Measurements from ENCODE around the gene ITGB2. TPM values are rescaled to one million over a fixed set of nuclear protein-coding genes. Genes with fewer than 3 reads are reported as not detected.
"Not testable (repeated sequence)": the region's sequence is repeated elsewhere in the genome, so short reads cannot be mapped to it uniquely, and the experiment has no call there.

The ITGB2 gene
- total RNA-seq, 2 experiments from 2014 or later = 242 to 247 TPM

DNA sequence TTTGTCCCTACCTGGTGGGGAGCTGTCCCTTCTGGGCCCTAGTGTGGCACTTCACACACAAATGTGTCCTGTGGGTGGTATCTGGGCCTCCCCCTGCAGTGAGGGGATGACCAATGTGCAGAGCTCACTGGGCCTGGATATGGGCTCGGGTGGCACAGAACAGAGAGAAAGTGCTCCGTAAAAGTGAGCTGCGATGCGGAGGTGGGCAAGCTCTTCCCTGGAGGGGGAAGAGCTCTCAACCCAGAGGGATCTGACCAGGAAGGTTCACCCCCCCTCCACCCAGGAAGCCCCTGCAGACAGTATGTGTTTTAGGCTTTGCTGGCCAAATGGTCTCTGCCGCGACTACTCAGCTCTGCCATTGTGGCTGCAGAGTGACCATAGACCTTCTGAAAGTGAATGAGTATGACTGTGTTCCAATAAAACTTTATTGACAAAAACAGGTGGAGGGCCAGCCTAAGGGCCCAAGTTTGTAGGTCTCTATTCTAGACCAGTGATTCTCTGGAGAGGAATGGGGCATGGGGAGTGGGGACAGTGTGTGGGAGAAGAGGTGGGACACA lies 8.6 kb upstream of the ITGB2 start:
- peak overlapping the region; percentile 35 for H3K4me3 Mint-ChIP-seq
- intact Hi-C loops (cut with micrococcal nuclease) = loop anchor here (5.0 to 10.0 kb wide), 2 partner anchors 112 to 715 kb away; partner anchors contain the start of genes PCBP3 and SUMO3
- peak overlapping the region; percentile 76 for H3K27ac Mint-ChIP-seq
- POLR2A ChIA-PET = interaction anchor here (0.8 to 4.6 kb wide), 2 partner anchors 9 to 16 kb away, joined by 3 to 36 read pairs; partner anchors contain the start of gene ITGB2
- no peaks in the 10 kb centered on the region for H3K9me3 Mint-ChIP-seq
- H3K36me3 Mint-ChIP-seq = no peaks in the 10 kb centered on the region
- peak; percentile 20 for DNase-seq
- CTCF ChIA-PET = interaction anchor here (1.0 to 10.0 kb wide), 5 partner anchors 9 to 129 kb away, joined by 3 to 84 read pairs (median 37); partner anchors contain the start of genes ITGB2, PTTG1IP and UBE2G2
- H3K27me3 Mint-ChIP-seq = no peaks in the 10 kb centered on the region
- peaks cover 63% of the 10 kb centered on the region for H3K4me1 Mint-ChIP-seq (ENCODE audit: low read depth)

DNA sequence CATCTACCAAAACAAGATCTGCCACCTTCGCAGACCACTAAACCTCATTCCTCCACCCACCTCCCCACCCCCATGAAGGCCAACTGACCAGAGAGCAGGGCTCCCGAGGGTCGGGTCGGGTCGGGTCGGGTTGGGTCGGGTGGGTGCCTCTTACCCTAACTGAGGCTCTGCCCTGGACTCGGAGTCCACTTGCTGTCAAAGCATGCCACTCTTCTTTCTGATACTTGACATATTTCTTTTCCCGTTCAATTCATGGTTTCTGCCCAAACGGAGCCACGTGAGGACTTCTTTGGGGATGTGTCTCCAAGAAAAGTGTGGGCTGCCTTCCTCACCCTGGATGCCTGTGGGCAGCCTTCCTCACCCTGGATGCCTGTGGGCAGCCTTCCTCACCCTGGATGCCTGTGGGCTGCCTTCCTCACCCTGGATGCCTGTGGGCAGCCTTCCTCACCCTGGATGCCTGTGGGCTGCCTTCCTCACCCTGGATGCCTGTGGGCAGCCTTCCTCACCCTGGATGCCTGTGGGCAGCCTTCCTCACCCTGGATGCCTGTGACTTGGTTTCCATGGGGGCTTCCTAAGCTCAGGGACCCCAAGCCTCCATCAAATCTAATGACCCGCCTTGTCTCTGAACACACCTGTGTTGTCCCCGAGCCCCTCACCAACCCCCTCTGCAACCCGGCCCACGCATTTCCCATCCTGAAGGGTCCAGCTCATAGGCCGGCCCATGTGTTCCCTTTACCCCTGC lies 8.0 kb upstream of the ITGB2 start:
- intact Hi-C loops (cut with micrococcal nuclease) = loop anchor here (5.0 to 10.0 kb wide), 2 partner anchors 111 to 716 kb away; partner anchors contain the start of genes PCBP3 and SUMO3
- POLR2A ChIA-PET = interaction anchor here (0.8 to 4.6 kb wide), 5 partner anchors 8 to 35 kb away, joined by 3 to 36 read pairs (median 9); partner anchors contain the start of gene ITGB2
- H3K4me1 Mint-ChIP-seq (ENCODE audit: low read depth) = peaks cover 69% of the 10 kb centered on the region

DNA sequence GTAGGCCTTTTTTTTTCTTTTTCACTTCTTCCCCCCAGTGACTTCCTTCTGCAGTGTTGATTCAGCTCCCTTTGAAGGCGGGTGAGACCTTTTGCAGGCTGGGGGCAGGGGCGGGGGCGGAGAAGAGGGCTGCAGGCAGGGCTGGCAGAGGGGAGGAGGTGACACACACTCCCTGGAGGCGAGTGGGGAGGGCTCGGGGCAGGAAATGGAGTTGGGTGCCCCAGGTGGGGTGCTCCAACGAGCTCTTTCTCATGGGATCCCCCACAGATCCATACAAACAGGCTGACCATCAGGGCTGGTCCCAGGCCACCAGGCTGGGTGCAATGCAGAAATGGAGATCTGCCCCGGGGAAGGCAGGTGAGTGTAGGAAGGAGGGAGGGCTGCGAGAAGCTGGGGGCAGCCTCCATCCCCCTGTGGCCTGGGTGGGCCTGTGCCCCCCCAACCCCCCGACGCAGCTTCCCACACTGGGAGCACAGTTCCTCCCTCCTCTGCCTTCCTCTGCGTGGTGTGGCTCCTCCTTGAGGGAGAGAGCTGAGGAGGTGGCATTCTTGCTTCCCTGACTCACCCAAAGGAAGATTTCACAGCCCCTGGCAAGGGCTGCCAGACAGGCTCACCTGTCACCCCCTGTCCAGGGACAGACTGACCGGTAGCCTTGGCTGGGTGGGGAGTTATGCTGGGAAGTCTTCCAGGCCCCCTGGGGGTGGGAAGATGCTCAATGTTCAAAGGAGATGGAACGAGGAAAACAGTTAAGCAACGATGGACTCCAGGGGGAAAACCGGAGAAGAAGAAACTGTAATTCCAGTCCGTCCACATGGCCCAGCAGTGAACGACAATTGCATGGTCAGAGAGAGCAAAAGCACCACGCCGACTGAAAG lies 7.1 kb upstream of the ITGB2 start:
- H3K36me3 Mint-ChIP-seq = no peaks in the 10 kb centered on the region
- no peaks in the 10 kb centered on the region for H3K27me3 Mint-ChIP-seq
- peak; percentile 96 for DNase-seq
- H3K4me1 Mint-ChIP-seq (ENCODE audit: low read depth) = peaks cover 74% of the 10 kb centered on the region
- ChIA-PET CTCF (interaction anchor here (0.6 to 10.0 kb wide), 10 partner anchors 9 to 213 kb away, joined by 3 to 84 read pairs (median 6); partner anchors contain the start of genes SLX9 and UBE2G2), POLR2A (interaction anchor here (0.6 to 4.6 kb wide), 9 partner anchors 9 to 150 kb away, joined by 3 to 36 read pairs (median 5); partner anchors contain the start of genes PTTG1IP and SLX9)
- intact Hi-C loops (cut with micrococcal nuclease) = loop anchor here (1.0 to 10.0 kb wide), 7 partner anchors 9 to 717 kb away; partner anchors contain the start of genes PCBP3, PTTG1IP and SUMO3
- peak overlapping the region; percentile 85 for H3K4me3 Mint-ChIP-seq
- H3K27ac Mint-ChIP-seq = peak overlapping the region; percentile 96
- H3K9me3 Mint-ChIP-seq = no peaks in the 10 kb centered on the region

More for the DNA sequence above, 8.0 kb upstream of the ITGB2 start:
- not testable (repeated sequence) for H3K27me3 Mint-ChIP-seq, DNase-seq, H3K9me3 Mint-ChIP-seq, H3K36me3 Mint-ChIP-seq
- CTCF ChIA-PET = interaction anchor here (1.0 to 10.0 kb wide), 6 partner anchors 8 to 209 kb away, joined by 3 to 84 read pairs (median 26); partner anchors contain the start of genes ITGB2, PTTG1IP and UBE2G2
- peak overlapping the region; percentile 96 for H3K27ac Mint-ChIP-seq
- H3K4me3 Mint-ChIP-seq = peak overlapping the region; percentile 85

DNA sequence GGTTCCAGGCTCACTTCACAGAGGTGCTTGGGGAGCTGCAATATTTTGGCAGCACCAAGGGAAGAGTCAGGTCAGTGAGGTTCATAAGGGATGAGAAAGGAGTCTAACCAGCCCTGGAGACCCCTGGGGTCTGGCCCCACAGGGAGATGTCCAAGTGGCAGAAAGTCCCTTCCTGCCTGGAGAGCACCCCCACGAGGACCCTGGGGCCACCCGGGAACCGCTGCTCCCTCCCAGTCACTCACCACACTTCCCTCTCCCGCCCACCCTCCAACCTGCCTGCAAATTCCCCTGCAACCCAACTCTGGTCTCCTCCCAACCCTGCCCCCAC lies 6.5 kb upstream of the ITGB2 start:
- Mint-ChIP-seq H3K9me3 (no peaks in the 10 kb centered on the region), H3K27me3 (no peaks in the 10 kb centered on the region), H3K4me3 (peak overlapping the region; percentile 85), H3K36me3 (no peaks in the 10 kb centered on the region), H3K27ac (peak overlapping the region; percentile 96), H3K4me1 (ENCODE audit: low read depth) (peaks cover 76% of the 10 kb centered on the region)
- ChIA-PET POLR2A (interaction anchor here (1.0 to 4.6 kb wide), 9 partner anchors 9 to 125 kb away, joined by 3 to 36 read pairs (median 5); partner anchors contain the start of genes PTTG1IP, SLX9 and UBE2G2), CTCF (interaction anchor here (0.6 to 10.0 kb wide), 12 partner anchors 8 to 630 kb away, joined by 3 to 84 read pairs (median 4); partner anchors contain the start of genes SLX9 and UBE2G2)
- intact Hi-C loops (cut with micrococcal nuclease) = loop anchor here (1.0 to 10.0 kb wide), 7 partner anchors 8 to 718 kb away; partner anchors contain the start of genes PCBP3, PTTG1IP and SUMO3
- DNase-seq = no peak

DNA sequence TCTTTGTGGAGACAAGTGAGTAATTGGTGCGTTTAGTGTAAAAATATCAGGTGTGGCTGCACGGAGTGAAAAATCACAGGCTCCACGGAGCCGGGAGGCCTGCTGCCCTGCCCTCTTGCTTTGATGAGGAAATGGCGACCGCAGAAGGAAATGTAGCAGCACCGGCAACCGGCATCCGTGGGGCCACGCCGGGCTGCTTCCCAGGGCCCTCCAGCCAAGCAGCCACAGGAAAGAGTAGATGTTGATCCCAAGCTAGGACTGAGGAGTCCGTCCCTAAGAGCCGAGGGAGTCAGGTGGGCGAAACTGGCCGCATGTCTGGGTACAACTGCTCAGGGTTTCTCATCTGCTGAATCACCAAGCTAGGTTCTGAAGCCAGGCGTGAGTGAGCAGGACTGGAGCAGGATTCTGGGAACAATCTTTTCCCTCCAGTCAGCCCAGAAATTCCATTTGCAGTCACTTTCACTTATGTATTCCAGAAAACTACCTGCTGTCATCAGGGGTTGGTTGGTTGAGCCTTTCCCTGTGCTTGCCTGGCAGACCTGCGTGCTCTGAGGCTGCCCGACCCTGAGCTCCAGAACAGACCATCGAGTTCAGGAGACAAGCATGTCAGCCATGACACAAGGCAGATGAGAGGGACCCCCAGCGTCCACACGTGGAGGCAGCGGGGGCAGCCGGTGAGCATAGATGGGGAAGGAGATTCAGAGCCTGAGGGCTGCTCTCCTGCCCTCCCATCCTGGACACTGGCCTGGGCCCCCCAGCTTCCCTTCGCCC lies 5.8 kb upstream of the ITGB2 start:
- CTCF ChIA-PET = interaction anchor here (0.6 to 10.0 kb wide), 14 partner anchors 8 to 629 kb away, joined by 3 to 84 read pairs (median 5); partner anchors contain the start of genes SLX9 and UBE2G2
- peak overlapping the region; percentile 85 for H3K4me3 Mint-ChIP-seq
- peaks cover 80% of the 10 kb centered on the region for H3K4me1 Mint-ChIP-seq (ENCODE audit: low read depth)
- H3K36me3 Mint-ChIP-seq = no peaks in the 10 kb centered on the region
- POLR2A ChIA-PET = interaction anchor here (1.4 to 4.6 kb wide), 6 partner anchors 8 to 125 kb away, joined by 3 to 36 read pairs (median 9); partner anchors contain the start of genes SLX9 and UBE2G2
- no peaks in the 10 kb centered on the region for H3K27me3 Mint-ChIP-seq
- no peaks in the 10 kb centered on the region for H3K9me3 Mint-ChIP-seq
- peak overlapping the region; percentile 96 for H3K27ac Mint-ChIP-seq
- DNase-seq = peak; percentile 71
- intact Hi-C loops (cut with micrococcal nuclease) = loop anchor here (1.0 to 10.0 kb wide), 7 partner anchors 7 to 718 kb away; partner anchors contain the start of genes PCBP3, PTTG1IP and SUMO3

DNA sequence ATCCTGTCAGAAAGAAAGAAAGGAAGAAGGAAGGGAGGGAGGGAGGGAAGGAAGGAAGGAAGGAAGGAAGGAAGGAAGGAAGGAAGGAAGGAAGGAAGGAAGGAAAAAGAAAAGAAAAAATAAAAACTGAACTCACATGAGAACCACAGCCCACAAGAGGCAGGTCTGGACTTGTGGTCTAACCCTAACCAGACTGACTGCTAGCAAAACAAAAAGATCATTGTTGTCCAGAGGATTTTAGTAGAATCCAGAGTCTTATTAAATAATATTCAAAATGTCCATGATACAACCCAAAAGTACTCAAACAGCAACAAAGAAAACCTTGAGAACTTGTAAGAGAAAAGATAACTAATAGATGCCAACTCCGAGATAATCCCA lies 4.7 kb upstream of the ITGB2 start:
- Mint-ChIP-seq H3K36me3 (no peaks in the 10 kb centered on the region), H3K4me3 (peak overlapping the region; percentile 40), H3K27me3 (no peaks in the 10 kb centered on the region), H3K4me1 (ENCODE audit: low read depth) (peaks cover 75% of the 10 kb centered on the region), H3K27ac (peak overlapping the region; percentile 89), H3K9me3 (no peaks in the 10 kb centered on the region)
- CTCF ChIA-PET = interaction anchor here (0.6 to 4.9 kb wide), 4 partner anchors 12 to 124 kb away, joined by 3 to 37 read pairs (median 4); partner anchors contain the start of gene UBE2G2
- no peak for DNase-seq
- POLR2A ChIA-PET = no interaction called here
- intact Hi-C loops (cut with micrococcal nuclease) = loop anchor here (5.0 to 10.0 kb wide), 2 partner anchors 108 to 719 kb away; partner anchors contain the start of genes PCBP3 and SUMO3

DNA sequence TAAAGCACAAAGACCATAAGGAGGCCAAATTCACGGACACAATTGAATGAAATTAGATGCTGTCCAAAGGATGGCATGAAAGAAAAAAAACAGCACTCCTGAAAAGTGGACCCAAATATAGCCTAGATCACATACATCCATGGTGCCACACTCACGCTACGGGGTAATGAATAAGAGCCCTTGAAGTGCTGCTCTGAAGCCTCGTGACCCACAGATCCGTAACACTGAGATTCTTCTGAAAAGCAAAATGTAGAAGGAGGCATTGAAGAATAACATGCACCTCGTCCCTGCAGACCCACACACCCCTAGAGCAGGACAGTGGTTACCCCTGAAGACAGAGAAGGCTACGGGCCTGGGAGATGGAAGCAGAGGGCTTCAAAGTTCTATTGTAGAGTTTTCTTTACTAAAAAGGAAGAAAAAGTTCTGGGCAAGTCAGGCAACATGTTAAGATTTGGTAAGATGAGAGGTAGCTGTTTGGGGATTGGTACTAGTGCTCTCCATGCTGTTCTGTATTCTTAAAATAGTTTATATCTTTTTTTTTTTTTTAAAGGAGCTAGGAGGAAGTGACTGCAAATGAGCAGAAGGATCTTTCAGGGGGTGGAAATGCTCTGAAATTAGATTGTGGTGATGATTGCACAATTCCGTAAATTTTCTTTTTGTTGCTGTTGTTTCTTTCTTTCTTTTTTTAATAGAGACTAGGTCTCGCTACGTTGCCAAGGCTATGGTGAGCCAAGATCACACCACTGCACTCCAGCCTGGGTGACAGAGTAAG lies 4.1 kb upstream of the ITGB2 start:
- DNase-seq = peak; percentile 42
- H3K36me3 Mint-ChIP-seq = peaks cover 2% of the 10 kb centered on the region
- H3K9me3 Mint-ChIP-seq = no peaks in the 10 kb centered on the region
- no peaks in the 10 kb centered on the region for H3K27me3 Mint-ChIP-seq
- H3K4me1 Mint-ChIP-seq (ENCODE audit: low read depth) = peaks cover 69% of the 10 kb centered on the region
- H3K4me3 Mint-ChIP-seq = peak overlapping the region; percentile 40
- intact Hi-C loops (cut with micrococcal nuclease) = loop anchor here (5.0 to 10.0 kb wide), 2 partner anchors 107 to 720 kb away; partner anchors contain the start of genes PCBP3 and SUMO3
- CTCF ChIA-PET = interaction anchor here (0.6 to 4.9 kb wide), 4 partner anchors 12 to 123 kb away, joined by 3 to 37 read pairs (median 4); partner anchors contain the start of gene UBE2G2
- H3K27ac Mint-ChIP-seq = peak overlapping the region; percentile 89
- POLR2A ChIA-PET = no interaction called here

DNA sequence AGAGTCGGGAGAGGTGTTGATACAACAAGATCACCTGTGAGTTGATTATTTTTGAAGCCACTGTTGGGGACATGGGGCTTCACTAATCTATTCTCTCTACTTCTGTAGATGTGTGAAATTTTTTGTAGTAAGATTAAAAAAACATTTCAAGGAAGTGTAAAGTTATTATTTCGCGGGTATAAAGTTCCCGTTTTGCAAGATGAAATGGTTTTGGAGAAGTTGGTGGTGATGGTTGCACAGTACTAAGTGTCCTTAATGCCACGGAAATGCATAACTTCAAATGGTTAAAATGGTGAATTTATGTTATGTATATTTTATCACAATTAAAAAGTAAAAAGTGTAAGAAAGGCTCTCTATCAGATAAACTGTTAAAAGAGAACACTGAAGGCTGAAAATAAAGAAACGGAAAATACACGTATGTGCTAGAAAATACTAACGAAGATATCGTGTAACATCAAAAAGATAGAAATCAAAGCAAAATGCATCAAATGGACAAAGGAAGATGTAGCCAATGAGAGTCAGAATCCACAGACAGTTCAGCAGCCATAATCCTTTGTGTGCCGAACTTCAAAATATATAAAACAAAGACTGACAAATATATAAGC lies 2.9 kb upstream of the ITGB2 start:
- peaks cover 7% of the 10 kb centered on the region for H3K36me3 Mint-ChIP-seq
- H3K27ac Mint-ChIP-seq = peak overlapping the region; percentile 89
- H3K4me1 Mint-ChIP-seq (ENCODE audit: low read depth) = peaks cover 61% of the 10 kb centered on the region
- peak overlapping the region; percentile 100 for H3K4me3 Mint-ChIP-seq
- ChIA-PET CTCF (no interaction called here), POLR2A (no interaction called here)
- no peaks in the 10 kb centered on the region for H3K9me3 Mint-ChIP-seq
- intact Hi-C loops (cut with micrococcal nuclease) = loop anchor here (10.0 kb wide), 1 partner anchor 721 kb away; the partner anchor contains the start of gene PCBP3
- no peak for DNase-seq
- H3K27me3 Mint-ChIP-seq = no peaks in the 10 kb centered on the region

DNA sequence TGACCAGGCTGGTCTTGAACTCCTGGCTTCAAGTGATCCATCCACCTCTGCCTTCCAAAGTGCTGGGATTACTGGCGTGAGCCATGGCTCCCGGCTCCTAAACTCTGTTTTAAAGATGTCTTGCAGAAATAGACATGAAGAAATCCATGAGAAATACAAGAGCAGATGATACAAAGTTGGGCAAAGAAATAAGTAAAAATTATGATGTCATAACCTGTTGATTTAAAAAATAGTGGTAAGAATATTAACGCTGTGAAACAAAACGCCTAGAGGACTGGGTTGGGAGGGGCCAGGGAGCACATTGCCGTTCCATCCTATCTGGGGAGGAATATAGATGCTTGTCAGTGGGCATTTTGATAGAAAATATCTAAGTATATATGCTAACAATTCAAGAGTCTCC lies 1.2 kb upstream of the ITGB2 start:
- peak overlapping the region; percentile 100 for H3K4me3 Mint-ChIP-seq
- peaks cover 63% of the 10 kb centered on the region for H3K4me1 Mint-ChIP-seq (ENCODE audit: low read depth)
- no peaks in the 10 kb centered on the region for H3K27me3 Mint-ChIP-seq
- no peaks in the 10 kb centered on the region for H3K9me3 Mint-ChIP-seq
- peaks cover 7% of the 10 kb centered on the region for H3K36me3 Mint-ChIP-seq
- intact Hi-C loops (cut with micrococcal nuclease) = loop anchor here (2.0 to 10.0 kb wide), 2 partner anchors 47 to 723 kb away; partner anchors contain the start of gene PCBP3
- no peak for DNase-seq
- peak overlapping the region; percentile 89 for H3K27ac Mint-ChIP-seq
- ChIA-PET POLR2A (no interaction called here), CTCF (interaction anchor here (5.3 kb wide), 1 partner anchor 10 kb away, joined by 34 read pairs; no protein-coding TSS in a partner anchor)

Measured in activated CD4-positive, alpha-beta memory T cell treated with anti-CD3 and anti-CD28 coated beads for 36 hours (primary cell).